HepG2 (cell line): Measurements from ENCODE around the gene CAPN15. TPM values are rescaled to one million over a fixed set of nuclear protein-coding genes. Genes with fewer than 3 reads are reported as not detected.

Source experiments
- ARNT ChIP-seq: fragments of 450-650 bp; IDR thresholded peaks from 2 replicates; pipeline ENCODE4 v1.6.1; 2017
- CBX1 ChIP-seq: IDR thresholded peaks from one replicate; pipeline ENCODE4 v1.6.1; 2016; ENCODE audit warnings: antibody characterized with exemption, low read depth
- EHMT2 ChIP-seq: fragments of 200-600 bp; sonication (generic); IDR thresholded peaks from 2 replicates; pipeline ENCODE4 v1.7.0; 2017; ENCODE audit warnings: antibody characterized with exemption, low read depth, low read length, borderline replicate concordance
- IKZF4 ChIP-seq: sonication (generic); formaldehyde crosslinking; IDR thresholded peaks from 2 replicates; pipeline ENCODE4 v1.5.1; 2020; ENCODE audit warnings: borderline replicate concordance, mild to moderate bottlenecking, low read depth, missing genetic modification reagents; ENCODE audit errors: not compliant biosample characterization
- MIXL1 ChIP-seq: IDR thresholded peaks from 2 replicates; pipeline ENCODE4 v1.6.1; 2016
- NCOA1 ChIP-seq: sonication (generic); formaldehyde crosslinking; IDR thresholded peaks from 2 replicates; pipeline ENCODE4 v1.9.0; 2021; ENCODE audit warnings: missing genetic modification reagents
- POGZ ChIP-seq: sonication (generic); formaldehyde crosslinking; IDR thresholded peaks from 2 replicates; pipeline ENCODE4 v1.4.0; 2020; ENCODE audit warnings: mild to moderate bottlenecking, missing genetic modification reagents
- RBAK ChIP-seq: sonication (generic); formaldehyde crosslinking; IDR thresholded peaks from 2 replicates; pipeline ENCODE4 v1.5.1; 2020; ENCODE audit warnings: mild to moderate bottlenecking, missing genetic modification reagents
- SSRP1 ChIP-seq: IDR thresholded peaks from 2 replicates; pipeline ENCODE4 v1.6.1; 2016; ENCODE audit warnings: control low read depth
- ZNF558 ChIP-seq: sonication (generic); formaldehyde crosslinking; IDR thresholded peaks from 2 replicates; pipeline ENCODE4 v1.9.0; 2022; ENCODE audit warnings: mild to moderate bottlenecking, missing genetic modification reagents, borderline replicate concordance
- ZNF567 ChIP-seq: sonication (generic); formaldehyde crosslinking; IDR thresholded peaks from 2 replicates; pipeline ENCODE4 v1.8.1; 2023; ENCODE audit warnings: mild to moderate bottlenecking, missing genetic modification reagents, borderline replicate concordance
- polyA plus RNA-seq, 8 experiments: library from polyadenylated mRNA; depleted of rRNA in 3 of 8; stranded (reverse) in 7 of 8; unstranded in 1 of 8; fragments of >200 nt; fragmentation: Illumina TruSeq in 4 of 8; extraction: Trizol in 4 of 8; gene quantifications; 2 replicates each; pipeline versions ENCODE4 v1.2.1 to v1.2.3, GENCODE V29; 2011 to 2016; ENCODE audit warnings: low read depth in 4 of 8, missing spikeins in 1 of 8, mixed read lengths in 1 of 8; ENCODE audit not compliant: insufficient read depth in 1 of 8
- total RNA-seq, 5 experiments: library from RNA; depleted of rRNA; stranded (reverse); fragments of >200 nt; fragmentation: Illumina TruSeq; extraction: Trizol; gene quantifications; 2 replicates each; pipeline ENCODE4 v1.2.3, GENCODE V29; 2016; ENCODE audit warnings: low read depth in 1 of 5
- TF ChIP-seq, protein P1 (sequence below): sonication (generic); formaldehyde crosslinking; IDR thresholded peaks from 2 replicates; pipeline ENCODE4 v1.4.0; 2020; ENCODE audit warnings: mild to moderate bottlenecking, missing genetic modification reagents, borderline replicate concordance
- TF ChIP-seq, protein P2 (sequence below): IDR thresholded peaks from 2 replicates; pipeline ENCODE4 v1.6.1; 2016; ENCODE audit warnings: low read depth, missing genetic modification reagents, missing compliant biosample characterization
- TF ChIP-seq, protein P3 (sequence below): conservative IDR thresholded peaks from 2 replicates; pipeline ENCODE4 v1.6.1; 2018; ENCODE audit warnings: missing genetic modification reagents
- TF ChIP-seq, protein P4 (sequence below): sonication (generic); formaldehyde crosslinking; IDR thresholded peaks from 2 replicates; pipeline ENCODE4 v1.4.0; 2020; ENCODE audit warnings: mild to moderate bottlenecking, missing genetic modification reagents

The CAPN15 gene
- total and polyA plus RNA-seq, 2 of the 13 experiments (the other 11 are each of a cell fraction or from before 2014, with no cell fraction given), result 14.9 to 24.5 TPM

DNA sequence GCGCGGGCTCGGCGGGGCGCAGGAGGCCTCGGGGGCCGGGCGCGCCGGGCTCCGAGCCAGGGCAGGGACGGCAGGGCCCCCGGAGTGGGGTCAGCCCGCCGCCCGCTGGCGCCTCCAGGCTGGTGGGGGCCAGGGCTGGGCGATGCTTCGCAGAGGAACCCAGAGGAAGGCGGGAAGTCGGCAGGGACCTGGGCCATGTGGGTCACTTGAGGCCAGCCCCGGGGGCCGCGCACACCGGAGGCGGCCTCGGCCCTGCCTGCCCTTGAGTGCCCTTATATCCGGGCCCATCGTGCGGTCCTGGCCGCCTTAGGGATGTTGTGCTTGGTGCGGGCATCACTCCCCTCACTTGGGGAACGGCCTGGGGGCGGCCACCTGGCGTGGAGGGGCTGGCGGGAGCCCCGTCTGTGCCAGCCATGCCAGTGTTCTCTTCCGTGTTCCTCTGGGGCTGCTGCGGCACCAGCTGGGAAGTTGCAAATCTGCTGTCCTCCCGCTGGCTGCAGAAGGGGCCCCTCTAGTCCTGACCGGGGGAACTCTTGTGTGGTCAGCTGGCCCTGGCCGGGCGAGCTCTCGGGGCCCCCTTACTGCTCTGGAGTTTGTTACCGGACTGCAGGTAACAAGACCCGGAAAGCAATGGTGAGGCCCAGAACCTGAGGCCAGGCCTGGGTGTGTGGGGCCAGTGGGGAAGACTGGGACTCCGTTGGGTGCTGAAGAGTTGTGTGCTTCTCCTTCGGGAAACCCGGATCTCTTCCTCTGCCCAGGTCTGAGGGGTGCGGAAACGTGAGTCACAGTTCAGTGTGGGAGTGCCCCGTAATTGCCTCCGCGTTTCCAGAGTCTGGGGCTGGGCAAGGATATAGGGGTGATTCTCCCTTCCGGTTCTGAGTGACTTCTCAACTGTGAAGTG, 849 bp downstream of the CAPN15 start (continued):
- TF ChIP-seq, protein P1, sequence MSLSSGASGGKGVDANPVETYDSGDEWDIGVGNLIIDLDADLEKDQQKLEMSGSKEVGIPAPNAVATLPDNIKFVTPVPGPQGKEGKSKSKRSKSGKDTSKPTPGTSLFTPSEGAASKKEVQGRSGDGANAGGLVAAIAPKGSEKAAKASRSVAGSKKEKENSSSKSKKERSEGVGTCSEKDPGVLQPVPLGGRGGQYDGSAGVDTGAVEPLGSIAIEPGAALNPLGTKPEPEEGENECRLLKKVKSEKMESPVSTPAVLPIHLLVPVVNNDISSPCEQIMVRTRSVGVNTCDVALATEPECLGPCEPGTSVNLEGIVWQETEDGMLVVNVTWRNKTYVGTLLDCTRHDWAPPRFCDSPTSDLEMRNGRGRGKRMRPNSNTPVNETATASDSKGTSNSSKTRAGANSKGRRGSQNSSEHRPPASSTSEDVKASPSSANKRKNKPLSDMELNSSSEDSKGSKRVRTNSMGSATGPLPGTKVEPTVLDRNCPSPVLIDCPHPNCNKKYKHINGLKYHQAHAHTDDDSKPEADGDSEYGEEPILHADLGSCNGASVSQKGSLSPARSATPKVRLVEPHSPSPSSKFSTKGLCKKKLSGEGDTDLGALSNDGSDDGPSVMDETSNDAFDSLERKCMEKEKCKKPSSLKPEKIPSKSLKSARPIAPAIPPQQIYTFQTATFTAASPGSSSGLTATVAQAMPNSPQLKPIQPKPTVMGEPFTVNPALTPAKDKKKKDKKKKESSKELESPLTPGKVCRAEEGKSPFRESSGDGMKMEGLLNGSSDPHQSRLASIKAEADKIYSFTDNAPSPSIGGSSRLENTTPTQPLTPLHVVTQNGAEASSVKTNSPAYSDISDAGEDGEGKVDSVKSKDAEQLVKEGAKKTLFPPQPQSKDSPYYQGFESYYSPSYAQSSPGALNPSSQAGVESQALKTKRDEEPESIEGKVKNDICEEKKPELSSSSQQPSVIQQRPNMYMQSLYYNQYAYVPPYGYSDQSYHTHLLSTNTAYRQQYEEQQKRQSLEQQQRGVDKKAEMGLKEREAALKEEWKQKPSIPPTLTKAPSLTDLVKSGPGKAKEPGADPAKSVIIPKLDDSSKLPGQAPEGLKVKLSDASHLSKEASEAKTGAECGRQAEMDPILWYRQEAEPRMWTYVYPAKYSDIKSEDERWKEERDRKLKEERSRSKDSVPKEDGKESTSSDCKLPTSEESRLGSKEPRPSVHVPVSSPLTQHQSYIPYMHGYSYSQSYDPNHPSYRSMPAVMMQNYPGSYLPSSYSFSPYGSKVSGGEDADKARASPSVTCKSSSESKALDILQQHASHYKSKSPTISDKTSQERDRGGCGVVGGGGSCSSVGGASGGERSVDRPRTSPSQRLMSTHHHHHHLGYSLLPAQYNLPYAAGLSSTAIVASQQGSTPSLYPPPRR, result no peak
- TF ChIP-seq ARNT, result no peak
- TF ChIP-seq, protein P2, sequence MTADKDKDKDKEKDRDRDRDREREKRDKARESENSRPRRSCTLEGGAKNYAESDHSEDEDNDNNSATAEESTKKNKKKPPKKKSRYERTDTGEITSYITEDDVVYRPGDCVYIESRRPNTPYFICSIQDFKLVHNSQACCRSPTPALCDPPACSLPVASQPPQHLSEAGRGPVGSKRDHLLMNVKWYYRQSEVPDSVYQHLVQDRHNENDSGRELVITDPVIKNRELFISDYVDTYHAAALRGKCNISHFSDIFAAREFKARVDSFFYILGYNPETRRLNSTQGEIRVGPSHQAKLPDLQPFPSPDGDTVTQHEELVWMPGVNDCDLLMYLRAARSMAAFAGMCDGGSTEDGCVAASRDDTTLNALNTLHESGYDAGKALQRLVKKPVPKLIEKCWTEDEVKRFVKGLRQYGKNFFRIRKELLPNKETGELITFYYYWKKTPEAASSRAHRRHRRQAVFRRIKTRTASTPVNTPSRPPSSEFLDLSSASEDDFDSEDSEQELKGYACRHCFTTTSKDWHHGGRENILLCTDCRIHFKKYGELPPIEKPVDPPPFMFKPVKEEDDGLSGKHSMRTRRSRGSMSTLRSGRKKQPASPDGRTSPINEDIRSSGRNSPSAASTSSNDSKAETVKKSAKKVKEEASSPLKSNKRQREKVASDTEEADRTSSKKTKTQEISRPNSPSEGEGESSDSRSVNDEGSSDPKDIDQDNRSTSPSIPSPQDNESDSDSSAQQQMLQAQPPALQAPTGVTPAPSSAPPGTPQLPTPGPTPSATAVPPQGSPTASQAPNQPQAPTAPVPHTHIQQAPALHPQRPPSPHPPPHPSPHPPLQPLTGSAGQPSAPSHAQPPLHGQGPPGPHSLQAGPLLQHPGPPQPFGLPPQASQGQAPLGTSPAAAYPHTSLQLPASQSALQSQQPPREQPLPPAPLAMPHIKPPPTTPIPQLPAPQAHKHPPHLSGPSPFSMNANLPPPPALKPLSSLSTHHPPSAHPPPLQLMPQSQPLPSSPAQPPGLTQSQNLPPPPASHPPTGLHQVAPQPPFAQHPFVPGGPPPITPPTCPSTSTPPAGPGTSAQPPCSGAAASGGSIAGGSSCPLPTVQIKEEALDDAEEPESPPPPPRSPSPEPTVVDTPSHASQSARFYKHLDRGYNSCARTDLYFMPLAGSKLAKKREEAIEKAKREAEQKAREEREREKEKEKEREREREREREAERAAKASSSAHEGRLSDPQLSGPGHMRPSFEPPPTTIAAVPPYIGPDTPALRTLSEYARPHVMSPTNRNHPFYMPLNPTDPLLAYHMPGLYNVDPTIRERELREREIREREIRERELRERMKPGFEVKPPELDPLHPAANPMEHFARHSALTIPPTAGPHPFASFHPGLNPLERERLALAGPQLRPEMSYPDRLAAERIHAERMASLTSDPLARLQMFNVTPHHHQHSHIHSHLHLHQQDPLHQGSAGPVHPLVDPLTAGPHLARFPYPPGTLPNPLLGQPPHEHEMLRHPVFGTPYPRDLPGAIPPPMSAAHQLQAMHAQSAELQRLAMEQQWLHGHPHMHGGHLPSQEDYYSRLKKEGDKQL, result no peak
- TF ChIP-seq, protein P3, sequence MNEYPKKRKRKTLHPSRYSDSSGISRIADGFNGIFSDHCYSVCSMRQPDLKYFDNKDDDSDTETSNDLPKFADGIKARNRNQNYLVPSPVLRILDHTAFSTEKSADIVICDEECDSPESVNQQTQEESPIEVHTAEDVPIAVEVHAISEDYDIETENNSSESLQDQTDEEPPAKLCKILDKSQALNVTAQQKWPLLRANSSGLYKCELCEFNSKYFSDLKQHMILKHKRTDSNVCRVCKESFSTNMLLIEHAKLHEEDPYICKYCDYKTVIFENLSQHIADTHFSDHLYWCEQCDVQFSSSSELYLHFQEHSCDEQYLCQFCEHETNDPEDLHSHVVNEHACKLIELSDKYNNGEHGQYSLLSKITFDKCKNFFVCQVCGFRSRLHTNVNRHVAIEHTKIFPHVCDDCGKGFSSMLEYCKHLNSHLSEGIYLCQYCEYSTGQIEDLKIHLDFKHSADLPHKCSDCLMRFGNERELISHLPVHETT (CRISPR knock-in tag), result no peak
- no peak for TF ChIP-seq RBAK (CRISPR knock-in tag)
- TF ChIP-seq IKZF4 (CRISPR knock-in tag), result no peak
- no peak for TF ChIP-seq ZNF567 (CRISPR knock-in tag)
- no peak for TF ChIP-seq CBX1
- no peak for TF ChIP-seq EHMT2
- TF ChIP-seq POGZ, result no peak
- TF ChIP-seq, protein P4, sequence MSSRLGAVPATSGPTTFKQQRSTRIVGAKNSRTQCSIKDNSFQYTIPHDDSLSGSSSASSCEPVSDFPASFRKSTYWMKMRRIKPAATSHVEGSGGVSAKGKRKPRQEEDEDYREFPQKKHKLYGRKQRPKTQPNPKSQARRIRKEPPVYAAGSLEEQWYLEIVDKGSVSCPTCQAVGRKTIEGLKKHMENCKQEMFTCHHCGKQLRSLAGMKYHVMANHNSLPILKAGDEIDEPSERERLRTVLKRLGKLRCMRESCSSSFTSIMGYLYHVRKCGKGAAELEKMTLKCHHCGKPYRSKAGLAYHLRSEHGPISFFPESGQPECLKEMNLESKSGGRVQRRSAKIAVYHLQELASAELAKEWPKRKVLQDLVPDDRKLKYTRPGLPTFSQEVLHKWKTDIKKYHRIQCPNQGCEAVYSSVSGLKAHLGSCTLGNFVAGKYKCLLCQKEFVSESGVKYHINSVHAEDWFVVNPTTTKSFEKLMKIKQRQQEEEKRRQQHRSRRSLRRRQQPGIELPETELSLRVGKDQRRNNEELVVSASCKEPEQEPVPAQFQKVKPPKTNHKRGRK (CRISPR knock-in tag), result no peak
- TF ChIP-seq ZNF558 (CRISPR knock-in tag), result no peak
- no peak for TF ChIP-seq MIXL1 (CRISPR knock-in tag)
- no peak for TF ChIP-seq SSRP1 (CRISPR knock-in tag)
- no peak for TF ChIP-seq NCOA1 (CRISPR knock-in tag)
